ENCODE measurements around the gene ITM2C.

ITM2C gene

DNA sequence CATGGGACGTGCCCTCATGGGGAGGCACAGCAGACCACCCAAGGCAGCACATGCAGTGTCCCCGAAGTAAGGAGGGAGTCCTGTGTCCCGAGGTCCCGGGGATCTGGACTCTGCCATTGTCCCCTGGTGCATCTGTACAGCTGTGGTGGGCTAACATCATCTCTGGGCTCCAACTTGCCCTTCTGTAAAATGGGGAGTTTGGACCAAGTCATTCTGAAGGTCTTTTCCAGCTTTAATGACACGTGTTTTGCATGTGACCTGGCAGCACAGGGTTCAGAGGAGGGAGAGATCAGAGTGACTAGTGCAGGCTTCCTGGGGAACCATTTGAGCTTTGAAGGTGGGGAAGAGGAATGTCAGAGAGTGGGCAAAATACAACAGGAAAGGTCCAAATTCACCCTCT lies 21.5 kb downstream of the ITM2C start:
- TF ChIP-seq EZH2phosphoT487 (conservative IDR thresholded peaks at IDR 0.05; ENCODE audit: low read length), result no peak
- TF ChIP-seq, protein P1, sequence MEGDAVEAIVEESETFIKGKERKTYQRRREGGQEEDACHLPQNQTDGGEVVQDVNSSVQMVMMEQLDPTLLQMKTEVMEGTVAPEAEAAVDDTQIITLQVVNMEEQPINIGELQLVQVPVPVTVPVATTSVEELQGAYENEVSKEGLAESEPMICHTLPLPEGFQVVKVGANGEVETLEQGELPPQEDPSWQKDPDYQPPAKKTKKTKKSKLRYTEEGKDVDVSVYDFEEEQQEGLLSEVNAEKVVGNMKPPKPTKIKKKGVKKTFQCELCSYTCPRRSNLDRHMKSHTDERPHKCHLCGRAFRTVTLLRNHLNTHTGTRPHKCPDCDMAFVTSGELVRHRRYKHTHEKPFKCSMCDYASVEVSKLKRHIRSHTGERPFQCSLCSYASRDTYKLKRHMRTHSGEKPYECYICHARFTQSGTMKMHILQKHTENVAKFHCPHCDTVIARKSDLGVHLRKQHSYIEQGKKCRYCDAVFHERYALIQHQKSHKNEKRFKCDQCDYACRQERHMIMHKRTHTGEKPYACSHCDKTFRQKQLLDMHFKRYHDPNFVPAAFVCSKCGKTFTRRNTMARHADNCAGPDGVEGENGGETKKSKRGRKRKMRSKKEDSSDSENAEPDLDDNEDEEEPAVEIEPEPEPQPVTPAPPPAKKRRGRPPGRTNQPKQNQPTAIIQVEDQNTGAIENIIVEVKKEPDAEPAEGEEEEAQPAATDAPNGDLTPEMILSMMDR (IDR thresholded peaks at IDR 0.05; ENCODE audit: insufficient read depth, low read length, poor library complexity, severe bottlenecking), result no peak
- Histone ChIP-seq H3K9me3 (ENCODE audit: insufficient read depth, low read length) (no peaks in the 10 kb centered on the region), H3K27me3 (ENCODE audit: low read length) (no peaks in the 10 kb centered on the region), H3K9me2 (replicated peaks; ENCODE audit: insufficient read depth, low read length) (no peaks in the 10 kb centered on the region), H3F3A (ENCODE audit: insufficient read depth) (no peaks in the 10 kb centered on the region), H3K4me2 (ENCODE audit: low read depth, low read length, poor library complexity, severe bottlenecking) (no peak overlapping the region), H3K36me3 (ENCODE audit: low read length) (no peaks in the 10 kb centered on the region), H3K79me2 (ENCODE audit: insufficient read depth, low read length) (no peaks in the 10 kb centered on the region), H2AFZ (ENCODE audit: low read depth, low read length, severe bottlenecking) (no peak overlapping the region), H3K9ac (ENCODE audit: low read length) (no peak overlapping the region), H4K20me1 (ENCODE audit: low read depth, low read length) (no peaks in the 10 kb centered on the region), H3K27ac (ENCODE audit: low read depth, low read length) (no peak overlapping the region), H3K4me3 (ENCODE audit: insufficient read depth, low read length, poor library complexity, severe bottlenecking) (no peak overlapping the region)

- TF ChIP-seq EZH2phosphoT487 (conservative IDR thresholded peaks at IDR 0.05; ENCODE audit: low read length), result no peak
- TF ChIP-seq, protein P1 (IDR thresholded peaks at IDR 0.05; ENCODE audit: insufficient read depth, low read length, poor library complexity, severe bottlenecking), result no peak
- Histone ChIP-seq H2AFZ (ENCODE audit: low read depth, low read length, severe bottlenecking) (no peak overlapping the region), H3K27me3 (ENCODE audit: low read length) (no peaks in the 10 kb centered on the region)
Measured at GRCh38 chr2:230886671-230887071, 21.9 kb downstream of the ITM2C start.

GRCh38 chr2:230887342-230887741 lies 22.6 kb downstream of the ITM2C start:
- Histone ChIP-seq H3K9ac (ENCODE audit: low read length) (no peak overlapping the region), H3K27ac (ENCODE audit: low read depth, low read length) (no peak overlapping the region), H3K9me2 (replicated peaks; ENCODE audit: insufficient read depth, low read length) (no peaks in the 10 kb centered on the region), H3K4me3 (ENCODE audit: insufficient read depth, low read length, poor library complexity, severe bottlenecking) (no peak overlapping the region), H4K20me1 (ENCODE audit: low read depth, low read length) (no peaks in the 10 kb centered on the region), H3F3A (ENCODE audit: insufficient read depth) (no peaks in the 10 kb centered on the region), H3K79me2 (ENCODE audit: insufficient read depth, low read length) (no peaks in the 10 kb centered on the region), H3K9me3 (ENCODE audit: insufficient read depth, low read length) (no peaks in the 10 kb centered on the region), H3K4me2 (ENCODE audit: low read depth, low read length, poor library complexity, severe bottlenecking) (no peak overlapping the region), H3K27me3 (ENCODE audit: low read length) (no peaks in the 10 kb centered on the region), H3K36me3 (ENCODE audit: low read length) (no peaks in the 10 kb centered on the region), H2AFZ (ENCODE audit: low read depth, low read length, severe bottlenecking) (no peak overlapping the region)
- TF ChIP-seq, protein P1 (IDR thresholded peaks at IDR 0.05; ENCODE audit: insufficient read depth, low read length, poor library complexity, severe bottlenecking), result no peak
- no peak for TF ChIP-seq EZH2phosphoT487 (conservative IDR thresholded peaks at IDR 0.05; ENCODE audit: low read length)

More at GRCh38 chr2:230886671-230887071, 21.9 kb downstream of the ITM2C start:
- H3K4me3 ChIP-seq (ENCODE audit: insufficient read depth, low read length, poor library complexity, severe bottlenecking), result no peak overlapping the region
- no peaks in the 10 kb centered on the region for H3F3A ChIP-seq (ENCODE audit: insufficient read depth)
- no peak overlapping the region for H3K4me2 ChIP-seq (ENCODE audit: low read depth, low read length, poor library complexity, severe bottlenecking)
- no peak overlapping the region for H3K27ac ChIP-seq (ENCODE audit: low read depth, low read length)
- no peak overlapping the region for H3K9ac ChIP-seq (ENCODE audit: low read length)
- H4K20me1 ChIP-seq (ENCODE audit: low read depth, low read length), result no peaks in the 10 kb centered on the region
- H3K9me3 ChIP-seq (ENCODE audit: insufficient read depth, low read length), result no peaks in the 10 kb centered on the region
- H3K9me2 ChIP-seq (replicated peaks; ENCODE audit: insufficient read depth, low read length), result no peaks in the 10 kb centered on the region
- H3K36me3 ChIP-seq (ENCODE audit: low read length), result no peaks in the 10 kb centered on the region
- H3K79me2 ChIP-seq (ENCODE audit: insufficient read depth, low read length), result no peaks in the 10 kb centered on the region
